GM19240 (cell line): ENCODE data around the gene SNX25.
"Not testable (repeated sequence)": the region's sequence is repeated elsewhere in the genome, so short reads cannot be mapped to it uniquely, and the experiment has no call there.

Source experiments
- DNase-seq: peaks from one replicate; pipeline ENCODE4 v3.0.0; 2011; ENCODE audit warnings: low spot score; ENCODE audit not compliant: insufficient read length

SNX25 gene

GRCh38 chr4:185304541-185304940, 95.1 kb downstream of the SNX25 start:
- DNase-seq = no peak

GRCh38 chr4:185304944-185305690, 95.7 kb downstream of the SNX25 start:
- DNase-seq = no peak

GRCh38 chr4:185305979-185306442, 96.6 kb downstream of the SNX25 start:
- no peak for DNase-seq

- DNase-seq = peak; percentile 22
Measured at GRCh38 chr4:185307136-185307950, 97.9 kb downstream of the SNX25 start.

GRCh38 chr4:185309770-185310169, 100.4 kb downstream of the SNX25 start:
- DNase-seq = no peak

- DNase-seq = no peak
Measured at GRCh38 chr4:185311113-185311888, 101.9 kb downstream of the SNX25 start.

GRCh38 chr4:185312699-185313098, 103.3 kb downstream of the SNX25 start:
- no peak for DNase-seq

- DNase-seq = not testable (repeated sequence)
Measured at GRCh38 chr4:185317462-185317861, 108.1 kb downstream of the SNX25 start.

GRCh38 chr4:185317880-185318279, 108.5 kb downstream of the SNX25 start:
- no peak for DNase-seq

- no peak for DNase-seq
Measured at GRCh38 chr4:185318679-185319078, 109.3 kb downstream of the SNX25 start.

GRCh38 chr4:185322803-185323202, 113.4 kb downstream of the SNX25 start:
- no peak for DNase-seq

GRCh38 chr4:185323606-185324005, 114.2 kb downstream of the SNX25 start:
- DNase-seq = no peak

GRCh38 chr4:185324361-185324760, 115.0 kb downstream of the SNX25 start:
- DNase-seq = not testable (repeated sequence)

GRCh38 chr4:185325721-185326120, 116.3 kb downstream of the SNX25 start:
- not testable (repeated sequence) for DNase-seq

- DNase-seq = no peak
Measured at GRCh38 chr4:185328586-185328985, 119.2 kb downstream of the SNX25 start.

GRCh38 chr4:185329879-185330510, 120.6 kb downstream of the SNX25 start:
- not testable (repeated sequence) for DNase-seq

GRCh38 chr4:185332575-185333464, 123.4 kb downstream of the SNX25 start:
- DNase-seq = no peak

GRCh38 chr4:185334326-185334725, 124.9 kb downstream of the SNX25 start:
- no peak for DNase-seq

GRCh38 chr4:185335579-185335978, 126.2 kb downstream of the SNX25 start:
- no peak for DNase-seq

GRCh38 chr4:185339941-185340340, 130.5 kb downstream of the SNX25 start:
- no peak for DNase-seq
